GM18499 (cell line): ENCODE measurements around the gene GFOD1.

ENCODE experiments used
- ATAC-seq: cut with Tn5 transposase; IDR thresholded peaks from one replicate; pipeline ENCODE4 v1.9.1; 2021; ENCODE audit warnings: moderate number of reproducible peaks; ENCODE audit not compliant: insufficient read depth, unreplicated experiment

GFOD1 gene

GRCh38 chr6:13412639-13413465, 74.5 kb downstream of the GFOD1 start:
- no peak for ATAC-seq

GRCh38 chr6:13412211-13412610, 75.2 kb downstream of the GFOD1 start:
- no peak for ATAC-seq

GRCh38 chr6:13411484-13411883, 75.9 kb downstream of the GFOD1 start:
- no peak for ATAC-seq

GRCh38 chr6:13409991-13410390, 77.4 kb downstream of the GFOD1 start:
- ATAC-seq, result no peak

GRCh38 chr6:13407709-13408695, 79.4 kb downstream of the GFOD1 start:
- no peak for ATAC-seq

GRCh38 chr6:13407368-13407708, 80.1 kb downstream of the GFOD1 start:
- ATAC-seq, result no peak

- no peak for ATAC-seq
These were observed 80.6 kb downstream of the GFOD1 start for GRCh38 chr6:13406781-13407180.

- no peak for ATAC-seq
These were observed 81.4 kb downstream of the GFOD1 start for GRCh38 chr6:13405961-13406477.

GRCh38 chr6:13404892-13405254, 82.5 kb downstream of the GFOD1 start:
- no peak for ATAC-seq

GRCh38 chr6:13404228-13404891, 83.0 kb downstream of the GFOD1 start:
- no peak for ATAC-seq

- ATAC-seq, result no peak
These were observed 84.7 kb downstream of the GFOD1 start for GRCh38 chr6:13402711-13403110.

- ATAC-seq, result no peak
These were observed 86.6 kb downstream of the GFOD1 start for GRCh38 chr6:13400772-13401171.

GRCh38 chr6:13398421-13398994, 88.9 kb downstream of the GFOD1 start:
- no peak for ATAC-seq

- no peak for ATAC-seq
These were observed 89.4 kb downstream of the GFOD1 start for GRCh38 chr6:13398069-13398381.

GRCh38 chr6:13397359-13398068, 89.9 kb downstream of the GFOD1 start:
- peak; percentile 36 for ATAC-seq

- no peak for ATAC-seq
These were observed 91.1 kb downstream of the GFOD1 start for GRCh38 chr6:13396241-13396792.

GRCh38 chr6:13395272-13396237, 91.8 kb downstream of the GFOD1 start:
- no peak for ATAC-seq

GRCh38 chr6:13392462-13392861, 94.9 kb downstream of the GFOD1 start:
- ATAC-seq, result no peak
